Ishikawa (cell line): ENCODE data around the gene DMRTC2.

Source experiments
- CEBPB ChIP-seq: IDR thresholded peaks from 2 replicates; pipeline ENCODE4 v1.6.1; 2012
- CREB1 ChIP-seq: IDR thresholded peaks from 2 replicates; pipeline ENCODE4 v1.6.1; 2012; ENCODE audit warnings: low read depth
- EGR1 ChIP-seq: IDR thresholded peaks from 2 replicates; pipeline ENCODE4 v1.6.1; 2012
- EP300 ChIP-seq: IDR thresholded peaks from 2 replicates; pipeline ENCODE4 v1.6.1; 2012; ENCODE audit warnings: borderline replicate concordance
- FOXM1 ChIP-seq: IDR thresholded peaks from 2 replicates; pipeline ENCODE4 v1.6.1; 2012; ENCODE audit warnings: low read depth, borderline replicate concordance
- NFIC ChIP-seq: IDR thresholded peaks from 2 replicates; pipeline ENCODE4 v1.6.1; 2012
- RAD21 ChIP-seq: IDR thresholded peaks from 2 replicates; pipeline ENCODE4 v1.6.1; 2012; ENCODE audit warnings: low read depth
- TAF1 ChIP-seq: IDR thresholded peaks from 2 replicates; pipeline ENCODE4 v1.6.1; 2012; ENCODE audit warnings: low read depth, mild to moderate bottlenecking
- TCF12 ChIP-seq: IDR thresholded peaks from 2 replicates; pipeline ENCODE4 v1.6.1; 2012; ENCODE audit warnings: low read depth
- TEAD4 ChIP-seq: IDR thresholded peaks from 2 replicates; pipeline ENCODE4 v1.6.1; 2012
- YY1 ChIP-seq: IDR thresholded peaks from 2 replicates; pipeline ENCODE4 v1.6.1; 2012; ENCODE audit warnings: low read depth
- ZBTB7A ChIP-seq: IDR thresholded peaks from 2 replicates; pipeline ENCODE4 v1.6.1; 2012; ENCODE audit warnings: low read depth
- TF ChIP-seq, protein P1 (sequence below): IDR thresholded peaks from 2 replicates; pipeline ENCODE4 v1.6.1; 2012
- TF ChIP-seq, protein P2 (sequence below): IDR thresholded peaks from 2 replicates; pipeline ENCODE4 v1.6.1; 2012
- TF ChIP-seq, protein P3 (sequence below): IDR thresholded peaks from 2 replicates; pipeline ENCODE4 v1.6.1; 2012; ENCODE audit warnings: low read depth, mild to moderate bottlenecking

DMRTC2 gene

DNA sequence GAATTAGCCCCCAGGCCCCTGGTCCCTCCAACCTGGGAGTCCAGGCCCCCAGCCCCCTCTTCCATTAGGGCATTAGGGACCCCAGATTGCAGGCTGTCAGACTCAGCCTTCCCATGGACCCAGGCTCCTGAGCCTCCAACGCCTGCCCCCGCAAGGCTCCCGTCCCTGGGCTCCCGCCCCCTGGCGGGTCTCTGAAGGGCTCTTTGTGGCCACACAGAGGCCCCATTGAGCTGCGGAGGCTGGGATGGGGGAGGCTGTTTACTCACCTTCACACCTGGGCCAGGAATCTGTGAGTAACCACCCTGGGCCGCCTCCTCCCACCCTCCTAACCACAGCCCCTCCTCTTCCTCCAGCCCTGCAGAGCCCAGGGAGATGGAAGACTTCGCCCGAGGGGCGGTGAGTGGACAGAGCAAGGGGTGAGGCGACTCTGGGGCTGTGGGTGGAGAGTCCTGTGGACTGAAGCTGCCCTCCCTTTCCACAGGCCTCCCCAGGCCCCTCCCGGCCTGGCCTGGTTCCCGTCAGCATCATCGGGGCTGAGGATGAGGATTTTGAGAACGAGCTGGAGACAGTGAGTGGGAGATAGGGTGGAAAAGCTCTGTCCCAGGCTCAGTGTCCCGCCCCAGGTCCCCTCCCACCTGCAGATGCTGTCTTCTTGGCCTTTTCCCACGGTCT lies 43.0 kb downstream of the DMRTC2 start:
- TF ChIP-seq RAD21 (peak; percentile 42; the same call in 1 of the 2 replicates), EP300 (peak; percentile 18; the same call in 1 of the 2 replicates), TEAD4 (no peak), YY1 (no peak), NFIC (peak; percentile 30; the same call in 1 of the 2 replicates)

DNA sequence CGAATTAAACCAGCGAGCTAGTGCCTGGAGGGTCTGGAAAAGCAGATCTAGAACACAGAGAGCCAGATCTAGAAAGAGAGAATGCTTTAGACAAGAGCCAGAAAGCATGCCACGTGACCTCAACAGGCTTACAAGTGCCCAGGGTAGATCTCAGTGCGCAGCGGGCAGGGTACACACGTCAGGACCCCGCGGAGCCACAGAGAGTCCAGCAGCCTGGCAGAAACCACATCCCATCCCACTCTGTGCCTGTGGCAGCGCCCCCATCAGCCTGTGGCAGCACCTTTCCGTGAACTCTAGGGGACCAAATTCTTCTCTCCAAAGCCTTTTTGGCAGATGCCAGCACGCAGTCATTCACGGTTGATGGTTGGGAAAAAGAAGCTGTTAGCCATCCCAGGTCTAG lies 44.1 kb downstream of the DMRTC2 start:
- TF ChIP-seq YY1 (no peak), RAD21 (no peak), CREB1 (no peak), TEAD4 (no peak), TAF1 (no peak), FOXM1 (no peak), EP300 (no peak), ZBTB7A (no peak), TCF12 (no peak), CEBPB (no peak)
- TF ChIP-seq, protein P1, sequence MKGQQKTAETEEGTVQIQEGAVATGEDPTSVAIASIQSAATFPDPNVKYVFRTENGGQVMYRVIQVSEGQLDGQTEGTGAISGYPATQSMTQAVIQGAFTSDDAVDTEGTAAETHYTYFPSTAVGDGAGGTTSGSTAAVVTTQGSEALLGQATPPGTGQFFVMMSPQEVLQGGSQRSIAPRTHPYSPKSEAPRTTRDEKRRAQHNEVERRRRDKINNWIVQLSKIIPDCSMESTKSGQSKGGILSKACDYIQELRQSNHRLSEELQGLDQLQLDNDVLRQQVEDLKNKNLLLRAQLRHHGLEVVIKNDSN: no peak
- TF ChIP-seq, protein P2, sequence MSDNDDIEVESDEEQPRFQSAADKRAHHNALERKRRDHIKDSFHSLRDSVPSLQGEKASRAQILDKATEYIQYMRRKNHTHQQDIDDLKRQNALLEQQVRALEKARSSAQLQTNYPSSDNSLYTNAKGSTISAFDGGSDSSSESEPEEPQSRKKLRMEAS: no peak

DNA sequence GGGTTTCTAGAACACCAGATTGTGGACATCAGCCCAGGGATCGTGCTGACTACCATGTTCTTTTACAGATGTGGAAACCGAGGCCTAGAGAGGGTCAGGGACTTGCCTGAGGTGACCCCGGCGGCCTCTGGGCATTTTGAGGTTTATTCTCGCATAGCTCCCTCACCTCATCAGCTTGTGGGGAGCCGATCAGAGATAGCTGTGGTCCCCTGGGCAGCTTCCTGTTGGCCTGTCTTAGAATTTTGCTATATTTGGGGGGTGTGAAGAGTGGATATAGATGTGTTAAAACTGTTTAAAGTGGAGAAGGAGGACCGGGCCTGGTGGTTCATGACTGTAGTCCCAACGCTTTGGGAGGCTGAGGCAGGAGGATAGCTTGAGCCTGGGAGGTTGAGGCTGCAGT lies 45.1 kb downstream of the DMRTC2 start:
- TF ChIP-seq CREB1: no peak
- no peak for TF ChIP-seq TCF12
- no peak for TF ChIP-seq EP300
- no peak for TF ChIP-seq TEAD4
- TF ChIP-seq, protein P1: no peak
- no peak for TF ChIP-seq NFIC
- TF ChIP-seq RAD21: no peak
- TF ChIP-seq, protein P3, sequence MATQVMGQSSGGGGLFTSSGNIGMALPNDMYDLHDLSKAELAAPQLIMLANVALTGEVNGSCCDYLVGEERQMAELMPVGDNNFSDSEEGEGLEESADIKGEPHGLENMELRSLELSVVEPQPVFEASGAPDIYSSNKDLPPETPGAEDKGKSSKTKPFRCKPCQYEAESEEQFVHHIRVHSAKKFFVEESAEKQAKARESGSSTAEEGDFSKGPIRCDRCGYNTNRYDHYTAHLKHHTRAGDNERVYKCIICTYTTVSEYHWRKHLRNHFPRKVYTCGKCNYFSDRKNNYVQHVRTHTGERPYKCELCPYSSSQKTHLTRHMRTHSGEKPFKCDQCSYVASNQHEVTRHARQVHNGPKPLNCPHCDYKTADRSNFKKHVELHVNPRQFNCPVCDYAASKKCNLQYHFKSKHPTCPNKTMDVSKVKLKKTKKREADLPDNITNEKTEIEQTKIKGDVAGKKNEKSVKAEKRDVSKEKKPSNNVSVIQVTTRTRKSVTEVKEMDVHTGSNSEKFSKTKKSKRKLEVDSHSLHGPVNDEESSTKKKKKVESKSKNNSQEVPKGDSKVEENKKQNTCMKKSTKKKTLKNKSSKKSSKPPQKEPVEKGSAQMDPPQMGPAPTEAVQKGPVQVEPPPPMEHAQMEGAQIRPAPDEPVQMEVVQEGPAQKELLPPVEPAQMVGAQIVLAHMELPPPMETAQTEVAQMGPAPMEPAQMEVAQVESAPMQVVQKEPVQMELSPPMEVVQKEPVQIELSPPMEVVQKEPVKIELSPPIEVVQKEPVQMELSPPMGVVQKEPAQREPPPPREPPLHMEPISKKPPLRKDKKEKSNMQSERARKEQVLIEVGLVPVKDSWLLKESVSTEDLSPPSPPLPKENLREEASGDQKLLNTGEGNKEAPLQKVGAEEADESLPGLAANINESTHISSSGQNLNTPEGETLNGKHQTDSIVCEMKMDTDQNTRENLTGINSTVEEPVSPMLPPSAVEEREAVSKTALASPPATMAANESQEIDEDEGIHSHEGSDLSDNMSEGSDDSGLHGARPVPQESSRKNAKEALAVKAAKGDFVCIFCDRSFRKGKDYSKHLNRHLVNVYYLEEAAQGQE: no peak
- TF ChIP-seq, protein P2: no peak
- TF ChIP-seq ZBTB7A: no peak
- TF ChIP-seq CEBPB: no peak
- no peak for TF ChIP-seq TAF1
- TF ChIP-seq YY1: no peak
- TF ChIP-seq EGR1: no peak
- TF ChIP-seq FOXM1: no peak

DNA sequence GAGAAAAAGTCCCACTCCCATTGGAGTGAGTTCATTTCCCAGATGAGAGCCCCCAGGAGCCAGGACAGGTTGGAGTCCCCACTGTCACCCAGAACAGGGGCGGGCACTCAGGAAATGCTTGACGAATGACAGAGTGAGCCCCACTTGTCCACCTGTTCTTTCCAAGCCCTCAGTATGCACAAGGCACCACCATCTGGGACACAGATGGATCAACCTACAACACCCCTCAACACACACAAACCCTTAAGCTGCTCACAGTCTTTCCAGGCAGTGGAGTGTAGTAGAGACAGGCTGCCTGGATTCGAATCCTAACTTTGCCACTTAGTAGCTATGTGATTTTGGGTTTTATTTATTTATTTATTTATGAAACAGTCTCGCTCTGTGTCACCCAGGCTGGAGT lies 46.1 kb downstream of the DMRTC2 start:
- no peak for TF ChIP-seq TCF12

DNA sequence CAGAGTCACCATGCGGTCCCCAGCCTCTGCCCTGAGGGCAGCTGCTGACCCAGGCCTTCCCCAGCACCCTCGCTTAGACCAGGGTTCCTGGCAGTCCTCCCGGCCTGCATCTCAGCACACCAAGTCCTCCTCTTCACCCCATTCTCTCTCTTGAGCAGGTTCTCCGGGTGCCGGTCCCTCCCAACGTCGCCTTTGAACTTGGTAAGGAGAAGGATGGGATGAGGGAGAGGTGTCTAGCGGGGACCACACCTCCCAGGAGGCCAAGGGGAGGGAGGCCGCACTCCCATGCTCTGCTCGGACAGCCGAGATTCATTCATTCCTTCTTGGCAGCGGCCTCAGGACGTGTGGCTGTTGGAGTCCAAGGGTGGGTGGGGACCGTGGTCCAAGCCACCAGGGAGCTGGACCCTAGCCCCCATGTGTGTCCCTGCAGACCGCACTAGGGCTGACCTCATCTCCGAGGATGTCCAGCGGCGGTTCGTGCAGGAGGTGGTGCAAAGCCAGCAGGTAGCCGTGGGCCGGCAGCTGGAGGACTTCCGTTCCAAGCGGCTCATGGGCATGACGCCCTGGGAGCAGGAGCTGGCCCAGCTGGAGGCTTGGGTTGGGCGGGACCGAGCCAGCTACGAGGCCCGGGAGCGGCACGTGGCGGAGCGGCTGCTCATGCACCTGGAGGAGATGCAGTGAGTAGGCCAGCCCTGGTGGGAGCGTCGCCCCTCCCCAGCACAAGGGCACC lies 47.5 kb downstream of the DMRTC2 start:
- TF ChIP-seq CEBPB: no peak
- TF ChIP-seq EP300: no peak
- TF ChIP-seq, protein P2: no peak
- TF ChIP-seq EGR1: no peak
- no peak for TF ChIP-seq ZBTB7A
- TF ChIP-seq YY1: no peak
- no peak for TF ChIP-seq CREB1
- no peak for TF ChIP-seq RAD21
- no peak for TF ChIP-seq TAF1
- TF ChIP-seq, protein P3: no peak
- no peak for TF ChIP-seq TEAD4
- TF ChIP-seq, protein P1: no peak
- no peak for TF ChIP-seq TCF12
- no peak for TF ChIP-seq FOXM1
